SH-SY5Y (cell line): ENCODE results near the gene MRPS18A.

Source experiments
- GATA2 ChIP-seq: IDR thresholded peaks from 2 replicates; pipeline ENCODE4 v1.6.1; 2011; ENCODE audit warnings: mild to moderate bottlenecking, low read depth, low read length
- GATA3 ChIP-seq: IDR thresholded peaks from 2 replicates; pipeline ENCODE4 v1.6.1; 2011; ENCODE audit warnings: low read depth, mild to moderate bottlenecking, low read length, moderate library complexity

- TF ChIP-seq GATA2 (no peak), GATA3 (no peak)
These were observed 21.5 kb upstream of the MRPS18A start for GRCh38 chr6:43708860-43709653.
